K562 (cell line): ENCODE results near the gene CIAO3. TPM values are rescaled to one million over a fixed set of nuclear protein-coding genes. Genes with fewer than 3 reads are reported as not detected.

Experiments used
- ATAC-seq: fragments of 200-7000 bp; cut with Tn5 transposase; 3 replicates; pipeline ENCODE4 v1.9.1; 2020; ENCODE audit warnings: moderate library complexity
- BruUV-seq: library from RNA; stranded (reverse); fragments of 400-500 nt; replicated peaks from 2 replicates; lab custom pipeline; 2021; lab: Mats Ljungman, UMichigan
- CTCF ChIA-PET: fragments of 300-600 bp; formaldehyde crosslinking; extraction: SDS; loops from one replicate; lab custom pipeline; 2021; ENCODE audit warnings: low intra/inter-chr PET ratio; lab: Yijun Ruan, JAX
- POLR2A ChIA-PET: fragments of 300-600, 350-650 bp; sonication (Branson Sonifier 250); formaldehyde crosslinking; extraction: SDS; loops from one replicate; lab custom pipeline; 2021; ENCODE audit warnings: antibody characterized with exemption, inconsistent platforms; lab: Yijun Ruan, JAX
- DNase-seq, 4 experiments: peaks; one replicate each; pipeline versions ENCODE4 v3.0.0 to v3.0.0-alpha.2; 2011 to 2018; ENCODE audit warnings: low spot score in 3 of 4, mixed read lengths in 3 of 4; ENCODE audit errors: extremely low read depth in 1 of 4
- FAIRE-seq: peaks from 2 replicates; lab custom pipeline; 2011; peaks lifted over from hg19 to GRCh38; lab: Jason Lieb, UNC
- H2AFZ ChIP-seq: 2 replicates; pipeline ENCODE4 v1.6.0; 2011; ENCODE audit warnings: low read depth, low read length, control low read depth, inconsistent platforms
- H3K27ac ChIP-seq: fragments of 200-600 bp; 3 replicates; pipeline ENCODE4 v1.8.0; 2011; ENCODE audit warnings: low read depth, mild to moderate bottlenecking, control low read depth, inconsistent platforms, low read length, moderate library complexity, mixed read lengths; ENCODE audit errors: extremely low read depth
- H3K27me3 ChIP-seq, 2 experiments: fragments of 300-600 bp in 1 of 2; 2 replicates in 1 of 2; 3 replicates in 1 of 2; pipeline versions ENCODE4 v1.6.0 to v1.8.0; 2011; ENCODE audit warnings: inconsistent platforms in 2 of 2, low read length in 2 of 2, mild to moderate bottlenecking in 1 of 2, mixed read lengths in 1 of 2, moderate library complexity in 1 of 2; ENCODE audit not compliant: control insufficient read depth in 2 of 2, insufficient read depth in 2 of 2
- H3K36me3 ChIP-seq: fragments of 300-600 bp; 3 replicates; pipeline ENCODE4 v1.8.0; 2011; ENCODE audit warnings: mild to moderate bottlenecking, low read length, inconsistent platforms; ENCODE audit not compliant: control insufficient read depth, insufficient read depth
- H3K4me1 ChIP-seq, 2 experiments: fragments of 200-600 bp in 1 of 2; replicated peaks in 1 of 2; 2 replicates in 1 of 2; 3 replicates in 1 of 2; pipeline versions ENCODE4 v1.5.1 to v1.8.0; 2011; ENCODE audit warnings: inconsistent platforms in 2 of 2, low read length in 2 of 2, mild to moderate bottlenecking in 1 of 2, mixed read lengths in 1 of 2, moderate library complexity in 1 of 2; ENCODE audit not compliant: control insufficient read depth in 2 of 2, insufficient read depth in 2 of 2
- H3K4me2 ChIP-seq: 2 replicates; pipeline ENCODE4 v1.6.1; 2011; ENCODE audit warnings: low read length, control low read depth, inconsistent platforms, mixed read lengths; ENCODE audit not compliant: insufficient read depth
- H3K4me3 ChIP-seq: fragments of 200-600 bp; sonication (generic), shearing (Covaris generic); 2 replicates; pipeline ENCODE4 v1.5.1; 2016; ENCODE audit warnings: control low read depth, inconsistent platforms
- H3K79me2 ChIP-seq: fragments of 200-600 bp; 3 replicates; pipeline ENCODE4 v1.8.0; 2011; ENCODE audit warnings: low read length, inconsistent platforms; ENCODE audit not compliant: control insufficient read depth, insufficient read depth
- H3K9ac ChIP-seq, 2 experiments: 2 replicates each; pipeline versions ENCODE4 v1.6.0 to v1.6.1; 2011; ENCODE audit warnings: low read depth in 2 of 2, low read length in 2 of 2, control low read depth in 1 of 2, inconsistent platforms in 1 of 2, mild to moderate bottlenecking in 1 of 2, mixed read lengths in 1 of 2; ENCODE audit not compliant: insufficient read depth in 1 of 2
- H3K9me1 ChIP-seq: one replicate; pipeline ENCODE4 v1.6.0; 2011; ENCODE audit warnings: inconsistent platforms, mild to moderate bottlenecking, low read length, moderate library complexity; ENCODE audit not compliant: control insufficient read depth, insufficient read depth
- H3K9me3 ChIP-seq: replicated peaks from 2 replicates; pipeline ENCODE4 v1.5.1; 2011; ENCODE audit warnings: low read depth, low read length, inconsistent platforms; ENCODE audit not compliant: control insufficient read depth, insufficient read depth
- H4K20me1 ChIP-seq: replicated peaks from 2 replicates; pipeline ENCODE4 v1.6.1; 2011; ENCODE audit warnings: low read length, inconsistent platforms, mixed read lengths; ENCODE audit not compliant: control insufficient read depth, insufficient read depth
- BCL6 ChIP-seq: fragments of 250-450 bp; sonication (Bioruptor Pico); IDR thresholded peaks from 2 replicates; pipeline ENCODE4 v1.4.0; 2020
- CCNT2 ChIP-seq: IDR thresholded peaks from 2 replicates; pipeline ENCODE4 v1.6.1; 2011; ENCODE audit warnings: borderline replicate concordance, low read depth, mild to moderate bottlenecking, moderate library complexity, mixed read lengths, low read length; ENCODE audit not compliant: insufficient read length; ENCODE audit errors: extremely low read depth
- POLR2A ChIP-seq: fragments of 450-650 bp; conservative IDR thresholded peaks from 2 replicates; pipeline ENCODE4 v1.6.1; 2016
- POLR2G ChIP-seq: fragments of 200-400 bp; formaldehyde crosslinking; IDR thresholded peaks from 2 replicates; pipeline ENCODE4 v1.6.1; 2017; ENCODE audit warnings: low read depth, mild to moderate bottlenecking, antibody characterized with exemption, low read length, moderate library complexity
- SMARCA5 ChIP-seq: fragments of 450-650 bp; IDR thresholded peaks from 2 replicates; pipeline ENCODE4 v1.6.1; 2016
- TAF15 ChIP-seq: fragments of 200-400 bp; formaldehyde crosslinking; IDR thresholded peaks from 2 replicates; pipeline ENCODE4 v1.6.1; 2017; ENCODE audit warnings: mild to moderate bottlenecking, low read depth, low read length, moderate library complexity
- ZNF24 ChIP-seq: fragments of 450-650 bp; IDR thresholded peaks from 2 replicates; pipeline ENCODE4 v1.6.1; 2016
- WGBS: fragments of 100-300 bp; shearing (Covaris generic); methylation state at CpG from one replicate; pipeline ENCODE4 v1.1.6; 2016; ENCODE audit warnings: low coverage, mixed read lengths; ENCODE audit not compliant: insufficient coverage; ENCODE audit errors: missing lambda C conversion rate; 5-methylcytosine and 5-hydroxymethylcytosine counted together
- in situ Hi-C: fragments of 300-500 bp; cut with MboI; formaldehyde crosslinking; loops from 4 replicates; pipeline ENCODE4 v1.15.0; 2018; ENCODE audit warnings: inconsistent platforms, mixed read lengths
- intact Hi-C: fragments of 100-400 bp; cut with micrococcal nuclease; formaldehyde crosslinking; loops from 2 replicates; pipeline ENCODE4 v1.14.2; 2022
- polyA plus RNA-seq, 8 experiments: library from polyadenylated mRNA; depleted of rRNA in 4 of 8; stranded (reverse) in 5 of 8; unstranded in 3 of 8; fragments of >200 nt; fragmentation: Nextera tagmentation in 2 of 8; fragmentation: Illumina TruSeq in 1 of 8; extraction: Ambion mirVana in 2 of 8; extraction: Trizol in 1 of 8; gene quantifications; 2 replicates each; pipeline versions ENCODE4 v1.2.1 to v1.2.3, GENCODE V29; 2011 to 2014; ENCODE audit warnings: inconsistent platforms in 1 of 8, missing spikeins in 1 of 8
- total RNA-seq, 7 experiments: library from RNA; depleted of rRNA in 6 of 7; stranded (reverse); fragments of >200 nt in 6 of 7; fragmentation: Illumina TruSeq in 2 of 7; extraction: Trizol in 2 of 7; gene quantifications; 2 replicates each; pipeline versions ENCODE4 v1.2.1 to v1.2.3, GENCODE V29; 2011 to 2021; ENCODE audit warnings: low replicate concordance in 1 of 7
- TF ChIP-seq, protein P1 (sequence below): fragments of 450-650 bp; IDR thresholded peaks from 2 replicates; pipeline ENCODE4 v1.6.1; 2016
- TF ChIP-seq, protein P2 (sequence below): fragments of 450-650 bp; IDR thresholded peaks from 2 replicates; pipeline ENCODE4 v1.6.1; 2016; ENCODE audit warnings: mild to moderate bottlenecking, moderate library complexity

Gene CIAO3
- total and polyA plus RNA-seq, 9 of the 15 experiments (the other 6 are each of a cell fraction or from before 2014, with no cell fraction given) = 2.2 to 35.6 (median 18.7) TPM

- H3K9ac ChIP-seq = peak overlapping the region in 1 of 2 experiments; percentile 84; a peak in 1 of 4 replicates
- BruUV-seq = no TSS peak
- peaks cover 27% of the 10 kb centered on the region; the same call in 1 of the 3 replicates for H3K36me3 ChIP-seq
- ATAC-seq (no peak), FAIRE-seq (no peak), DNase-seq (no peak)
- no peaks in the 10 kb centered on the region for H3K9me1 ChIP-seq
- ChIA-PET CTCF (no interaction called here), POLR2A (interaction anchor here (0.5 to 4.5 kb wide), 6 partner anchors 10 to 47 kb away, joined by 3 to 25 read pairs (median 4); partner anchors contain the start of genes CIAO3 and METRN)
- peaks cover 51% of the 10 kb centered on the region for H3K79me2 ChIP-seq
- H3K9me3 ChIP-seq = no peaks in the 10 kb centered on the region
- no peaks in the 10 kb centered on the region for H3K27me3 ChIP-seq
- H3K27ac ChIP-seq = no peak overlapping the region
- 88% methylated on average over 18 of the region's 23 CpGs for WGBS
- H3K4me2 ChIP-seq = no peak overlapping the region
- intact Hi-C loops = no loop called here
- H3K4me1 ChIP-seq = peaks cover 15 to 97% of the 10 kb centered on the region in 2 experiments
- H2AFZ ChIP-seq = no peak overlapping the region
- no peaks in the 10 kb centered on the region; the same call in 1 of the 2 replicates for H4K20me1 ChIP-seq
- in situ Hi-C loops = no loop called here
- H3K4me3 ChIP-seq = no peak overlapping the region
- TF ChIP-seq, protein P1, sequence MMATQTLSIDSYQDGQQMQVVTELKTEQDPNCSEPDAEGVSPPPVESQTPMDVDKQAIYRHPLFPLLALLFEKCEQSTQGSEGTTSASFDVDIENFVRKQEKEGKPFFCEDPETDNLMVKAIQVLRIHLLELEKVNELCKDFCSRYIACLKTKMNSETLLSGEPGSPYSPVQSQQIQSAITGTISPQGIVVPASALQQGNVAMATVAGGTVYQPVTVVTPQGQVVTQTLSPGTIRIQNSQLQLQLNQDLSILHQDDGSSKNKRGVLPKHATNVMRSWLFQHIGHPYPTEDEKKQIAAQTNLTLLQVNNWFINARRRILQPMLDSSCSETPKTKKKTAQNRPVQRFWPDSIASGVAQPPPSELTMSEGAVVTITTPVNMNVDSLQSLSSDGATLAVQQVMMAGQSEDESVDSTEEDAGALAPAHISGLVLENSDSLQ = no peak
- TF ChIP-seq CCNT2 (peak; percentile 25), POLR2A (peak; percentile 11; the same call in 1 of the 2 replicates), SMARCA5 (no peak), POLR2G (peak; percentile 49), BCL6 (no peak), ZNF24 (no peak), TAF15 (0 out of 2 replicates have a peak, but pooled peaks have one; percentile 21)
- TF ChIP-seq, protein P2, sequence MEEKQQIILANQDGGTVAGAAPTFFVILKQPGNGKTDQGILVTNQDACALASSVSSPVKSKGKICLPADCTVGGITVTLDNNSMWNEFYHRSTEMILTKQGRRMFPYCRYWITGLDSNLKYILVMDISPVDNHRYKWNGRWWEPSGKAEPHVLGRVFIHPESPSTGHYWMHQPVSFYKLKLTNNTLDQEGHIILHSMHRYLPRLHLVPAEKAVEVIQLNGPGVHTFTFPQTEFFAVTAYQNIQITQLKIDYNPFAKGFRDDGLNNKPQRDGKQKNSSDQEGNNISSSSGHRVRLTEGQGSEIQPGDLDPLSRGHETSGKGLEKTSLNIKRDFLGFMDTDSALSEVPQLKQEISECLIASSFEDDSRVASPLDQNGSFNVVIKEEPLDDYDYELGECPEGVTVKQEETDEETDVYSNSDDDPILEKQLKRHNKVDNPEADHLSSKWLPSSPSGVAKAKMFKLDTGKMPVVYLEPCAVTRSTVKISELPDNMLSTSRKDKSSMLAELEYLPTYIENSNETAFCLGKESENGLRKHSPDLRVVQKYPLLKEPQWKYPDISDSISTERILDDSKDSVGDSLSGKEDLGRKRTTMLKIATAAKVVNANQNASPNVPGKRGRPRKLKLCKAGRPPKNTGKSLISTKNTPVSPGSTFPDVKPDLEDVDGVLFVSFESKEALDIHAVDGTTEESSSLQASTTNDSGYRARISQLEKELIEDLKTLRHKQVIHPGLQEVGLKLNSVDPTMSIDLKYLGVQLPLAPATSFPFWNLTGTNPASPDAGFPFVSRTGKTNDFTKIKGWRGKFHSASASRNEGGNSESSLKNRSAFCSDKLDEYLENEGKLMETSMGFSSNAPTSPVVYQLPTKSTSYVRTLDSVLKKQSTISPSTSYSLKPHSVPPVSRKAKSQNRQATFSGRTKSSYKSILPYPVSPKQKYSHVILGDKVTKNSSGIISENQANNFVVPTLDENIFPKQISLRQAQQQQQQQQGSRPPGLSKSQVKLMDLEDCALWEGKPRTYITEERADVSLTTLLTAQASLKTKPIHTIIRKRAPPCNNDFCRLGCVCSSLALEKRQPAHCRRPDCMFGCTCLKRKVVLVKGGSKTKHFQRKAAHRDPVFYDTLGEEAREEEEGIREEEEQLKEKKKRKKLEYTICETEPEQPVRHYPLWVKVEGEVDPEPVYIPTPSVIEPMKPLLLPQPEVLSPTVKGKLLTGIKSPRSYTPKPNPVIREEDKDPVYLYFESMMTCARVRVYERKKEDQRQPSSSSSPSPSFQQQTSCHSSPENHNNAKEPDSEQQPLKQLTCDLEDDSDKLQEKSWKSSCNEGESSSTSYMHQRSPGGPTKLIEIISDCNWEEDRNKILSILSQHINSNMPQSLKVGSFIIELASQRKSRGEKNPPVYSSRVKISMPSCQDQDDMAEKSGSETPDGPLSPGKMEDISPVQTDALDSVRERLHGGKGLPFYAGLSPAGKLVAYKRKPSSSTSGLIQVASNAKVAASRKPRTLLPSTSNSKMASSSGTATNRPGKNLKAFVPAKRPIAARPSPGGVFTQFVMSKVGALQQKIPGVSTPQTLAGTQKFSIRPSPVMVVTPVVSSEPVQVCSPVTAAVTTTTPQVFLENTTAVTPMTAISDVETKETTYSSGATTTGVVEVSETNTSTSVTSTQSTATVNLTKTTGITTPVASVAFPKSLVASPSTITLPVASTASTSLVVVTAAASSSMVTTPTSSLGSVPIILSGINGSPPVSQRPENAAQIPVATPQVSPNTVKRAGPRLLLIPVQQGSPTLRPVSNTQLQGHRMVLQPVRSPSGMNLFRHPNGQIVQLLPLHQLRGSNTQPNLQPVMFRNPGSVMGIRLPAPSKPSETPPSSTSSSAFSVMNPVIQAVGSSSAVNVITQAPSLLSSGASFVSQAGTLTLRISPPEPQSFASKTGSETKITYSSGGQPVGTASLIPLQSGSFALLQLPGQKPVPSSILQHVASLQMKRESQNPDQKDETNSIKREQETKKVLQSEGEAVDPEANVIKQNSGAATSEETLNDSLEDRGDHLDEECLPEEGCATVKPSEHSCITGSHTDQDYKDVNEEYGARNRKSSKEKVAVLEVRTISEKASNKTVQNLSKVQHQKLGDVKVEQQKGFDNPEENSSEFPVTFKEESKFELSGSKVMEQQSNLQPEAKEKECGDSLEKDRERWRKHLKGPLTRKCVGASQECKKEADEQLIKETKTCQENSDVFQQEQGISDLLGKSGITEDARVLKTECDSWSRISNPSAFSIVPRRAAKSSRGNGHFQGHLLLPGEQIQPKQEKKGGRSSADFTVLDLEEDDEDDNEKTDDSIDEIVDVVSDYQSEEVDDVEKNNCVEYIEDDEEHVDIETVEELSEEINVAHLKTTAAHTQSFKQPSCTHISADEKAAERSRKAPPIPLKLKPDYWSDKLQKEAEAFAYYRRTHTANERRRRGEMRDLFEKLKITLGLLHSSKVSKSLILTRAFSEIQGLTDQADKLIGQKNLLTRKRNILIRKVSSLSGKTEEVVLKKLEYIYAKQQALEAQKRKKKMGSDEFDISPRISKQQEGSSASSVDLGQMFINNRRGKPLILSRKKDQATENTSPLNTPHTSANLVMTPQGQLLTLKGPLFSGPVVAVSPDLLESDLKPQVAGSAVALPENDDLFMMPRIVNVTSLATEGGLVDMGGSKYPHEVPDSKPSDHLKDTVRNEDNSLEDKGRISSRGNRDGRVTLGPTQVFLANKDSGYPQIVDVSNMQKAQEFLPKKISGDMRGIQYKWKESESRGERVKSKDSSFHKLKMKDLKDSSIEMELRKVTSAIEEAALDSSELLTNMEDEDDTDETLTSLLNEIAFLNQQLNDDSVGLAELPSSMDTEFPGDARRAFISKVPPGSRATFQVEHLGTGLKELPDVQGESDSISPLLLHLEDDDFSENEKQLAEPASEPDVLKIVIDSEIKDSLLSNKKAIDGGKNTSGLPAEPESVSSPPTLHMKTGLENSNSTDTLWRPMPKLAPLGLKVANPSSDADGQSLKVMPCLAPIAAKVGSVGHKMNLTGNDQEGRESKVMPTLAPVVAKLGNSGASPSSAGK = no peak
Measured at GRCh38 chr16:725463-726187, 15.2 kb downstream of the CIAO3 start.
